ENCODE data around the gene GALNT13. TPM values are rescaled to one million over a fixed set of nuclear protein-coding genes. Genes with fewer than 3 reads are reported as not detected.
A peak's percentile ranks its signal among the peaks of the same experiment; 100 is the strongest.

GALNT13 gene
- total and polyA plus RNA-seq, 2 of the 13 experiments (the other 11 are each of a cell fraction or from before 2014, with no cell fraction given), result 1.3 to 5.0 TPM

- ChIA-PET POLR2A (no interaction called here), CTCF (ENCODE audit: low intra/inter-chr PET ratio, low total read pairs) (no interaction called here)
- Histone ChIP-seq H4K20me1 (ENCODE audit: insufficient read depth, low read length) (no peaks in the 10 kb centered on the region), H3K27me3 (ENCODE audit: control insufficient read depth in 1 of 2, insufficient read depth in 2 of 2, low read length in 2 of 2) (no peaks in the 10 kb centered on the region), H3K36me3 (replicated peaks in 1 of 2; ENCODE audit: control insufficient read depth in 1 of 2, insufficient read depth in 2 of 2, low read length in 2 of 2) (no peaks in the 10 kb centered on the region), H3K9ac (ENCODE audit: insufficient read depth, low read depth, low read length) (no peak overlapping the region), H3K9me3 (ENCODE audit: low read length) (no peaks in the 10 kb centered on the region), H2AFZ (ENCODE audit: low read length) (no peak overlapping the region), H3K4me3 (replicated peaks in 1 of 3; ENCODE audit: insufficient read depth in 1 of 3, low read depth in 2 of 3, low read length in 3 of 3) (no peak overlapping the region), H3K4me1 (ENCODE audit: insufficient read depth, low read length) (no peaks in the 10 kb centered on the region), H3K79me2 (ENCODE audit: insufficient read depth, low read length) (no peaks in the 10 kb centered on the region), H3K4me2 (ENCODE audit: low read depth, low read length) (no peak overlapping the region), H3K27ac (ENCODE audit: extremely low read length, insufficient read depth, low read length) (no peak overlapping the region)
- BruUV-seq (replicated peaks), result no TSS peak
- FAIRE-seq (no peak), ATAC-seq (no peak), DNase-seq (ENCODE audit: low spot score) (no peak)
- TF ChIP-seq YY1 (IDR thresholded peaks at IDR 0.05; ENCODE audit: insufficient read depth, insufficient replicate concordance, low read depth, low read length) (no peak), ZSCAN21 (CRISPR knock-in tag; IDR thresholded peaks at IDR 0.05; ENCODE audit: borderline replicate concordance) (no peak), HMG20A (CRISPR knock-in tag; IDR thresholded peaks at IDR 0.05; ENCODE audit: borderline replicate concordance) (no peak), ZNF644 (CRISPR knock-in tag; IDR thresholded peaks at IDR 0.05; ENCODE audit: low read depth) (no peak), ZFP37 (CRISPR knock-in tag; IDR thresholded peaks at IDR 0.05; ENCODE audit: borderline replicate concordance) (no peak), RFX1 (IDR thresholded peaks at IDR 0.05) (peak; percentile 24; the same call in 1 of the 2 replicates)
- intact Hi-C loops (cut with micrococcal nuclease; ENCODE audit: unreplicated experiment) (no loop called here), in situ Hi-C loops (cut with HindIII; ENCODE audit: extremely low pct_ligation_motif_present, low pct_unique_long_range_greater_than_20kb) (no loop called here)
- 0% methylated on average over 1 of the region's 1 CpG for WGBS (ENCODE audit: low lambda C conversion rate)
These were observed 550.5 kb downstream of the GALNT13 start for GRCh38 chr2:154422251-154422650.

- ATAC-seq (no peak), DNase-seq (ENCODE audit: low spot score) (no peak), FAIRE-seq (no peak)
- in situ Hi-C loops (cut with HindIII; ENCODE audit: extremely low pct_ligation_motif_present, low pct_unique_long_range_greater_than_20kb), result loop anchor here (25.0 kb wide), 1 partner anchor 786 kb away; no protein-coding TSS in a partner anchor
- no peaks in the 10 kb centered on the region for H3K36me3 ChIP-seq (replicated peaks in 1 of 2; ENCODE audit: control insufficient read depth in 1 of 2, insufficient read depth in 2 of 2, low read length in 2 of 2)
- H3K4me2 ChIP-seq (ENCODE audit: low read depth, low read length), result no peak overlapping the region
- no peak overlapping the region for H2AFZ ChIP-seq (ENCODE audit: low read length)
- no peaks in the 10 kb centered on the region for H3K9me3 ChIP-seq (ENCODE audit: low read length)
- BruUV-seq (replicated peaks), result no TSS peak
- intact Hi-C loops (cut with micrococcal nuclease; ENCODE audit: unreplicated experiment), result no loop called here
- no peaks in the 10 kb centered on the region for H3K27me3 ChIP-seq (ENCODE audit: control insufficient read depth in 1 of 2, insufficient read depth in 2 of 2, low read length in 2 of 2)
- H3K4me1 ChIP-seq (ENCODE audit: insufficient read depth, low read length), result no peaks in the 10 kb centered on the region
- no peaks in the 10 kb centered on the region for H3K79me2 ChIP-seq (ENCODE audit: insufficient read depth, low read length)
- 21% methylated on average over 2 of the region's 2 CpGs for WGBS (ENCODE audit: low lambda C conversion rate)
- H3K9ac ChIP-seq (ENCODE audit: insufficient read depth, low read depth, low read length), result no peak overlapping the region
- H3K27ac ChIP-seq (ENCODE audit: extremely low read length, insufficient read depth, low read length), result no peak overlapping the region
- ChIA-PET CTCF (ENCODE audit: low intra/inter-chr PET ratio, low total read pairs) (no interaction called here), POLR2A (no interaction called here)
- H4K20me1 ChIP-seq (ENCODE audit: insufficient read depth, low read length), result no peaks in the 10 kb centered on the region
- H3K4me3 ChIP-seq (replicated peaks in 1 of 3; ENCODE audit: insufficient read depth in 1 of 3, low read depth in 2 of 3, low read length in 3 of 3), result no peak overlapping the region
- no peak for TF ChIP-seq PAF1 (CRISPR knock-in tag; IDR thresholded peaks at IDR 0.05)
- TF ChIP-seq ZNF225 (CRISPR knock-in tag; IDR thresholded peaks at IDR 0.05), result no peak
- TF ChIP-seq ZNF891 (CRISPR knock-in tag; IDR thresholded peaks at IDR 0.05), result no peak
- no peak for TF ChIP-seq MIXL1 (CRISPR knock-in tag; IDR thresholded peaks at IDR 0.05)
- no peak for TF ChIP-seq FOXK2 (IDR thresholded peaks at IDR 0.05)
- no peak for TF ChIP-seq CBX5 (CRISPR knock-in tag; IDR thresholded peaks at IDR 0.05; ENCODE audit: borderline replicate concordance)
- no peak for TF ChIP-seq HMGXB3 (CRISPR knock-in tag; IDR thresholded peaks at IDR 0.05; ENCODE audit: borderline replicate concordance)
- no peak for TF ChIP-seq RAD21 (CRISPR knock-in tag; IDR thresholded peaks at IDR 0.05)
- no peak for TF ChIP-seq SIN3A (IDR thresholded peaks at IDR 0.05; ENCODE audit: borderline replicate concordance, low read depth, low read length)
- TF ChIP-seq ZFP36 (IDR thresholded peaks at IDR 0.05; ENCODE audit: borderline replicate concordance, low read depth, low read length, partially characterized antibody), result no peak
- no peak for TF ChIP-seq KMT2B (CRISPR knock-in tag; IDR thresholded peaks at IDR 0.05)
- TF ChIP-seq MXI1 (IDR thresholded peaks at IDR 0.05; ENCODE audit: borderline replicate concordance, low read depth, low read length), result no peak
- TF ChIP-seq RXRB (CRISPR knock-in tag; IDR thresholded peaks at IDR 0.05; ENCODE audit: borderline replicate concordance), result no peak
These were observed 554.3 kb downstream of the GALNT13 start for GRCh38 chr2:154425994-154426393.
